ENCODE measurements around the gene ZFYVE27. TPM values are rescaled to one million over a fixed set of nuclear protein-coding genes. Genes with fewer than 3 reads are reported as not detected.

Gene ZFYVE27
- total RNA-seq, 4 donors from 2014 or later = 33.4 to 46.8 (median 42.7) TPM

DNA sequence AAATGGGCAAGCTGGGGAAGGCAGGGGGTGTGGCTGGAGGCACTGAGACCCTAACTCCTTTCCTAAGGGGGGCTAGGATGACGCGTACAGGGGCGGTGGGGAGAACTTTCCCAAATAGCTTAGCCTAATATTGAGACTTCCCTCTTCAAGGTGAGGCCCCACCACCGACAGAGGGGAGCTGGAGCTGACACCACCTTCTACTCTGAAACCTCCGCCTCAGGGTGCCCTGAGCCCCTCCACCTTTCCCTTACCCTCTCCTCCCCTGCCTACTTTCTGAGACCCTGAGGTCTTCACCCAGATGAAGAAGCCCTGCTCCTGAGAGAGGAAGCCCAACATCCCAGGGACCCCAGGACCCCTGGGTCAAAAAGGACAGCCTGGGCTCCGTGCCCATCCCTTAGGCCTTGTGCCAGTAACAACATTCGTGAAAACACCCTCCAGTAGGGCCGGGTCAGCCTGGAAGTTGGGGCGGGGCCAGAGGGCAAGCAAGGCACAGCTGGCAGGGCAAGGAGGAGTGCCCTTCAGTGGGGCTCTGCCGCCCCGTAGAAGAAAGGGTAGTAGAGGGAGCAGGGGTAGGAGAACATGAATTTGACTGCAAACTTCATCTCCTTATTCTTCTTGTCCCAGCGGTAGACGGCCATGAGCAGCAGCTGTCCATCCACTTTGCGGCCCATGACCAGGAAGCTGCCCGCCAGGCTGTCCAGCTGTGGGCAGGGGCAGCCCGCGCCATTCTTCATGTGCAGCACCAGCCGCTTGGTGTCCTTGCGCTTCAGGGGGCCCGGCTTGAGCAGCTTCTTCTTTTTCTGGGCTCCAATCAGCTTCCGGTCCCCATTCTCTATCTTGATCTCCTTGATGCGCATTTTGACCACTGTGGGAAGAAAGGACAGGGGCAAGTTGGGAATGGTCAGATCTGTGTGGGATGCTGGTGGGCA, 30.3 kb downstream of the ZFYVE27 start:
- no peak for DNase-seq (ENCODE audit: low spot score in 2 of 2)
- Histone ChIP-seq H3K4me3 (no peak overlapping the region), H3K9me3 (no peaks in the 10 kb centered on the region), H3K4me1 (peaks cover 0 to 82% (median 28%) of the 10 kb centered on the region in 4 donors), H3K27ac (peak overlapping the region; percentile 23 to 91 (median 70)), H3K27me3 (peaks cover 0 to 15% of the 10 kb centered on the region in 2 donors), H3K36me3 (peaks cover 0 to 11% (median 0%) of the 10 kb centered on the region in 3 donors)
- WGBS, 2 donors = 69 to 77% methylated on average over 22 of the region's 22 CpGs
- TF ChIP-seq EP300 (IDR thresholded peaks at IDR 0.05) = no peak
- TF ChIP-seq, protein P1, sequence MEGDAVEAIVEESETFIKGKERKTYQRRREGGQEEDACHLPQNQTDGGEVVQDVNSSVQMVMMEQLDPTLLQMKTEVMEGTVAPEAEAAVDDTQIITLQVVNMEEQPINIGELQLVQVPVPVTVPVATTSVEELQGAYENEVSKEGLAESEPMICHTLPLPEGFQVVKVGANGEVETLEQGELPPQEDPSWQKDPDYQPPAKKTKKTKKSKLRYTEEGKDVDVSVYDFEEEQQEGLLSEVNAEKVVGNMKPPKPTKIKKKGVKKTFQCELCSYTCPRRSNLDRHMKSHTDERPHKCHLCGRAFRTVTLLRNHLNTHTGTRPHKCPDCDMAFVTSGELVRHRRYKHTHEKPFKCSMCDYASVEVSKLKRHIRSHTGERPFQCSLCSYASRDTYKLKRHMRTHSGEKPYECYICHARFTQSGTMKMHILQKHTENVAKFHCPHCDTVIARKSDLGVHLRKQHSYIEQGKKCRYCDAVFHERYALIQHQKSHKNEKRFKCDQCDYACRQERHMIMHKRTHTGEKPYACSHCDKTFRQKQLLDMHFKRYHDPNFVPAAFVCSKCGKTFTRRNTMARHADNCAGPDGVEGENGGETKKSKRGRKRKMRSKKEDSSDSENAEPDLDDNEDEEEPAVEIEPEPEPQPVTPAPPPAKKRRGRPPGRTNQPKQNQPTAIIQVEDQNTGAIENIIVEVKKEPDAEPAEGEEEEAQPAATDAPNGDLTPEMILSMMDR (IDR thresholded peaks at IDR 0.05) = no peak
- TF ChIP-seq POLR2A (IDR thresholded peaks at IDR 0.05) = no peak

DNA sequence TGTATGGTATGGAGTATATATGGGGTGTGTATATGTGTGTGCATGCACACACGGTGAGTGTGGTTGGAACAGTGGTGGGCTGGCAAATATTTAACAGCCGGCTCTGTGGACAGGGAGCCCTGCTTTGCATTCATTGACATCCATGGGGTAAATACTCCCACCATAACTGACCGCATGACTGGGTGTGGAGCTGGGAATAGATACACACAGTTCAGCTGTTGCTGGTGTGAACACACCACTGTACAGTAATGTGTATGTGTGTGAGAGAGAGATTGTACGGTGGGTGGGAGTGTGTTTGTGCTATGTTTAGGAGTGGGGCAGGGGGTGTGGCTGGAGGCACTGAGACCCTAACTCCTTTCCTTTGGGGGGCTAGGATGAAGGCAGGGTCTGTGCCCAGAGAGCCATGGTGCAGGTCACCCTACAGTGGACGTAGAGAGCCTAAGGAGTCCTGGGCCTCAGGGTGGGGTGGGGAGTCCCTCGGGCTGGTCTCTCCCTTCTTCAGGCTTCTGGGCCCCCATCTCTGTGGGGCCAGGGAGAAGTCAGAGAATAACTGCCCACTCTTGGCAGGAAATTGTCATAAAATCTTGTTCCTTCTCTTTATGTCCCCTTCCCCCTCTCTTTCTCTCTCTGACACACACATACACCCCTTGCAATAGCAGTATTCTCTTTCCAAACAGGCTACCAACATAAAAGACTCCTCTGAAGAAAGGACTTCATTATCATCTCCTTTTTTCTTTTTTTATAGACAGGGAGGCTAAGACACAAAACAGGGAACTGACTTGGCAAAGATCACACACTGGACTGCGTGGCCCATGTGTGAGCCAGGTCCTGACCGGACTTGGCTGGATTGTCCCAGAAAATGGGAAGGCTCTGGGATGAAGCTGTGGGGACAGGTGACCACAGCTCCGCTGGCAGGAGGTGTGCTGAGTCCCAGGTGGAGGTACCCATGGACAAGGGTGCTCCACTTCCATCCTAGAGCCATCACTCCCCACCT, 31.7 kb downstream of the ZFYVE27 start:
- TF ChIP-seq POLR2A (IDR thresholded peaks at IDR 0.05) (no peak), EP300 (IDR thresholded peaks at IDR 0.05) (no peak)
- TF ChIP-seq, protein P1 (IDR thresholded peaks at IDR 0.05) = no peak
- no peak for DNase-seq (ENCODE audit: low spot score in 2 of 2)
- H3K4me3 ChIP-seq = peak overlapping the region in 1 of 4 donors; percentile 65
- H3K4me1 ChIP-seq = peaks cover 0 to 74% (median 17%) of the 10 kb centered on the region in 4 donors
- H3K27ac ChIP-seq = peak overlapping the region; percentile 67 to 91 (median 83)
- no peaks in the 10 kb centered on the region for H3K9me3 ChIP-seq
- H3K36me3 ChIP-seq = peaks cover 0 to 11% (median 0%) of the 10 kb centered on the region in 3 donors
- H3K27me3 ChIP-seq = peaks cover 0 to 27% of the 10 kb centered on the region in 2 donors
- 57 to 74% methylated on average over 9 of the region's 9 CpGs for WGBS, 2 donors

DNA sequence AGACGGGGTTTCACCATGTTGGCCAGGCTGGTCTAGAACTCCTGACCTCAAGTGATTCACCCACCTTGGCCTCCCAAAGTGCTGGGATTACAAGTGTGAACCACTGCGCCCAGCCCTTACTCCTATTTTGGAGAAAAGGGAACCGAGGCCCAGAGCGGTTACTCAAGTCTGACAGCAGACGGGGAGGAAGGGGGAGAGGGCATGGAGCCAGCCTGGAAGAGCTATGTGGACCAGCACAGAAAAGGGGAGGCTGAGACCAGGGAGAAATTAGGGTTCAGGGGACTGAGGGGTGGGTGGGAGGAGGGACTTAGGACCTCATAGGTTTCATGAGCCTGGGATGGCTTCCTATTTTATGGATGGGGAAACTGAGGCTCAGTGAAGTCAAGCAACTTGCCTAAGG, 33.3 kb downstream of the ZFYVE27 start:
- Histone ChIP-seq H3K27ac (peak overlapping the region; percentile 67 to 91 (median 83)), H3K9me3 (no peaks in the 10 kb centered on the region), H3K36me3 (peaks cover 0 to 11% (median 0%) of the 10 kb centered on the region in 3 donors), H3K4me3 (peak overlapping the region; percentile 40 to 65 (median 53)), H3K27me3 (peaks cover 0 to 27% of the 10 kb centered on the region in 2 donors), H3K4me1 (peaks cover 0 to 58% (median 5%) of the 10 kb centered on the region in 4 donors)
- no peak for TF ChIP-seq EP300 (IDR thresholded peaks at IDR 0.05)
- TF ChIP-seq, protein P1 (IDR thresholded peaks at IDR 0.05) = no peak
- no peak for TF ChIP-seq POLR2A (IDR thresholded peaks at IDR 0.05)
- no peak for DNase-seq (ENCODE audit: low spot score in 2 of 2)
- WGBS, 2 donors = 68 to 77% methylated on average over 5 of the region's 5 CpGs

DNA sequence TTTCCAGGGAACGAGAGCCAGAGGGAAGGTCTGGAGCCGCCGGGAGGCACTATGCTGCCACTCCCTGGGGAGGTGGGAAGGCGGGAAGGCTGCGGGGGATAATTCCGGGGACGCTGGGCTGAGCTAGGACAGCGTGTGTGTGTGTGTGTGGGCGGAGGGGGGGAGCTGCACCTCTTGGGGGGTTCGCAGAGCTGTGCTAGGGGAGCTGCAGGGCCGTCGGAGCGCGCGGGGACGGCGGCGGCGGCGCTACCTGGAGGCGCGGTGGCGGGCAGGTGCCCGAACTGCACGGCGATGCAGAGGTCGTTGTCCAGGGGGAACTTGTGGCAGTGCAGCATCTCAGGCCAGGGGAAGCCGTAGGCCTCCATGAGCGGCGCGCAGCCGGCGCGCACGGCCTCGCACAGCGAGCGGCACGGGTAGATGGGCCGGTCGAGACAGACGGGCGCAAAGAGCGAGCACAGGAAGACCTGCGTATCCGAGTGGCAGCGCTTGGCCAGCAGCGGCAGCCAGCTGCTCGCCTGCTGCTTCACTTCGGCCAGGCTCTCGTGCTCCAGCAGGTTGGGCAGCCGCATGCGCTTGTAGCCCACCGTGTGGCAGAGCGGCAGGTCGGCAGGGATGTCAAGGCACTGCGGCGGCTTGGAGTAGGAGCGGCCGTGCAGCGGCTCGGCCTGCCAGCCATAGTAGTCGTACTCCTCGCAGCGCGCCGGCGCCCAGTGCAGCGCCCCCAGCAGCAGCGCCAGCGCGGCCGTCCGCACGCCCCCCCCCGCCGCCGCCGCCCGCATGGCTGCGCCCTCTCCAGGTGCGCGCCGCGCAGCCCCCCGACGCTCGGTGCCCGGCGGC, 34.3 kb downstream of the ZFYVE27 start:
- H3K4me1 ChIP-seq = peaks cover 0 to 47% (median 2%) of the 10 kb centered on the region in 4 donors
- peaks cover 0 to 27% of the 10 kb centered on the region in 2 donors for H3K27me3 ChIP-seq
- DNase-seq (ENCODE audit: low spot score in 2 of 2) = no peak
- peaks cover 0 to 11% (median 0%) of the 10 kb centered on the region in 3 donors for H3K36me3 ChIP-seq
- no peaks in the 10 kb centered on the region for H3K9me3 ChIP-seq
- peak overlapping the region; percentile 40 to 65 (median 53) for H3K4me3 ChIP-seq
- TF ChIP-seq, protein P1 (IDR thresholded peaks at IDR 0.05) = no peak
- TF ChIP-seq EP300 (IDR thresholded peaks at IDR 0.05) (no peak), POLR2A (IDR thresholded peaks at IDR 0.05) (no peak)
- peak overlapping the region; percentile 67 to 91 (median 83) for H3K27ac ChIP-seq
- WGBS, 2 donors = 2 to 3% methylated on average over 21 to 29 of the region's 90 CpGs
